Activated B cell treated with CpG ODN at 0.5 μM for 24 hours (primary cell): ENCODE measurements around the gene BIN2. TPM values are rescaled to one million over a fixed set of nuclear protein-coding genes. Genes with fewer than 3 reads are reported as not detected.
"Not testable (repeated sequence)": the region's sequence is repeated elsewhere in the genome, so short reads cannot be mapped to it uniquely, and the experiment has no call there.

ENCODE experiments used
- ATAC-seq: fragments of 200-7000 bp; cut with Tn5 transposase; one replicate; pipeline ENCODE4 v1.10.0; 2021; ENCODE audit warnings: low read depth, mild to moderate bottlenecking, moderate library complexity
- CTCF ChIA-PET: fragments of 350-600 bp; sonication (Branson Sonifier 250); formaldehyde crosslinking; loops from one replicate; lab custom pipeline; 2021; ENCODE audit warnings: antibody characterized with exemption; lab: Charles Lee
- POLR2A ChIA-PET: fragments of 350-600 bp; sonication (Branson Sonifier 250); formaldehyde crosslinking; loops from one replicate; lab custom pipeline; 2021; ENCODE audit warnings: antibody characterized with exemption; lab: Charles Lee
- DNase-seq: peaks from one replicate; pipeline ENCODE4 v3.0.0; 2022
- H3K27ac Mint-ChIP-seq: one replicate; pipeline ENCODE4 v1.8.0; 2020; ENCODE audit warnings: mixed read lengths
- H3K27me3 Mint-ChIP-seq: one replicate; pipeline ENCODE4 v1.8.0; 2021; ENCODE audit warnings: mixed read lengths
- H3K36me3 Mint-ChIP-seq: one replicate; pipeline ENCODE4 v1.8.0; 2021; ENCODE audit warnings: low read depth, mixed read lengths
- H3K4me1 Mint-ChIP-seq: one replicate; pipeline ENCODE4 v1.8.0; 2021; ENCODE audit warnings: mixed read lengths
- H3K4me3 Mint-ChIP-seq: one replicate; pipeline ENCODE4 v1.8.0; 2020; ENCODE audit warnings: mild to moderate bottlenecking, mixed read lengths
- H3K9me3 Mint-ChIP-seq: one replicate; pipeline ENCODE4 v1.8.0; 2020; ENCODE audit warnings: mixed read lengths
- CTCF ChIP-seq: fragments of 200-600 bp; IDR thresholded peaks from one replicate; pipeline ENCODE4 v1.8.0; 2022; ENCODE audit warnings: antibody characterized with exemption, mild to moderate bottlenecking
- intact Hi-C: fragments of 100-400 bp; cut with micrococcal nuclease; formaldehyde crosslinking; loops from one replicate; pipeline ENCODE4 v1.15.1; 2024
- total RNA-seq: library from RNA; stranded (reverse); gene quantifications from 2 replicates; pipeline ENCODE4 v1.2.3, GENCODE V29; 2022

Gene BIN2
- total RNA-seq, 1 donor from 2014 or later: 25.6 TPM

GRCh38 chr12:51343201-51343600 is 19.2 kb upstream of the BIN2 start:
- no peak for TF ChIP-seq CTCF

GRCh38 chr12:51342416-51342815 is 18.4 kb upstream of the BIN2 start:
- DNase-seq (no peak), ATAC-seq (no peak)
- H3K27me3 Mint-ChIP-seq: no peaks in the 10 kb centered on the region
- no peak overlapping the region for H3K4me3 Mint-ChIP-seq
- no peaks in the 10 kb centered on the region for H3K36me3 Mint-ChIP-seq
- peaks cover 49% of the 10 kb centered on the region for H3K4me1 Mint-ChIP-seq
- ChIA-PET POLR2A (interaction anchor here (0.7 to 2.6 kb wide), 4 partner anchors 11 to 72 kb away, joined by 3 to 26 read pairs (median 6); partner anchors contain the start of gene SMAGP), CTCF (interaction anchor here (0.7 to 6.2 kb wide), 11 partner anchors 13 to 517 kb away, joined by 3 to 67 read pairs (median 12); partner anchors contain the start of genes BIN2 and SMAGP)
- H3K9me3 Mint-ChIP-seq: no peaks in the 10 kb centered on the region
- H3K27ac Mint-ChIP-seq: no peak overlapping the region
- intact Hi-C loops: loop anchor here (5.0 kb wide), 2 partner anchors 170 to 355 kb away; partner anchors contain the start of gene TFCP2
- TF ChIP-seq CTCF: no peak

More at GRCh38 chr12:51343201-51343600, 19.2 kb upstream of the BIN2 start:
- ChIA-PET CTCF (interaction anchor here (0.7 to 6.2 kb wide), 4 partner anchors 12 to 80 kb away, joined by 3 to 67 read pairs (median 40); partner anchors contain the start of gene SMAGP), POLR2A (interaction anchor here (0.5 to 1.1 kb wide), 5 partner anchors 11 to 125 kb away, joined by 3 to 7 read pairs (median 3); partner anchors contain the start of gene POU6F1)
- no peak for ATAC-seq
- Mint-ChIP-seq H3K27me3 (no peaks in the 10 kb centered on the region), H3K9me3 (no peaks in the 10 kb centered on the region), H3K27ac (no peak overlapping the region), H3K4me1 (peaks cover 49% of the 10 kb centered on the region), H3K4me3 (no peak overlapping the region), H3K36me3 (no peaks in the 10 kb centered on the region)
- DNase-seq: no peak
- intact Hi-C loops: loop anchor here (5.0 kb wide), 2 partner anchors 171 to 356 kb away; partner anchors contain the start of gene TFCP2

- Mint-ChIP-seq H3K27ac (peak overlapping the region; percentile 31), H3K4me1 (peaks cover 48% of the 10 kb centered on the region), H3K27me3 (no peaks in the 10 kb centered on the region), H3K36me3 (no peaks in the 10 kb centered on the region), H3K9me3 (no peaks in the 10 kb centered on the region), H3K4me3 (peak overlapping the region; percentile 20)
- ATAC-seq: peak; percentile 87
- ChIA-PET CTCF (interaction anchor here (0.6 to 6.2 kb wide), 47 partner anchors 9 to 679 kb away, joined by 3 to 67 read pairs (median 5); partner anchors contain the start of genes BIN2, CSRNP2, DAZAP2 and LETMD1), POLR2A (interaction anchor here (0.6 to 2.6 kb wide), 19 partner anchors 9 to 516 kb away, joined by 3 to 26 read pairs (median 6); partner anchors contain the start of genes BIN2, CSRNP2, DAZAP2 and POU6F1)
- peak; percentile 73 for TF ChIP-seq CTCF
- peak; percentile 30 for DNase-seq
- intact Hi-C loops: loop anchor here (1.0 to 5.0 kb wide), 12 partner anchors 17 to 576 kb away; partner anchors contain the start of genes BIN2, POU6F1 and TFCP2
These were observed 17.5 kb upstream of the BIN2 start for GRCh38 chr12:51341251-51342007.

GRCh38 chr12:51339750-51340149 is 15.8 kb upstream of the BIN2 start:
- DNase-seq (no peak), ATAC-seq (no peak)
- H3K36me3 Mint-ChIP-seq: no peaks in the 10 kb centered on the region
- intact Hi-C loops: loop anchor here (5.0 kb wide), 2 partner anchors 167 to 352 kb away; partner anchors contain the start of gene TFCP2
- H3K4me3 Mint-ChIP-seq: no peak overlapping the region
- CTCF ChIA-PET: interaction anchor here (1.0 to 6.2 kb wide), 11 partner anchors 11 to 135 kb away, joined by 3 to 67 read pairs (median 18); partner anchors contain the start of genes BIN2 and SMAGP
- H3K27ac Mint-ChIP-seq: no peak overlapping the region
- peaks cover 37% of the 10 kb centered on the region for H3K4me1 Mint-ChIP-seq
- POLR2A ChIA-PET: interaction anchor here (2.2 kb wide), 1 partner anchor 77 kb away, joined by 6 read pairs; no protein-coding TSS in a partner anchor
- no peaks in the 10 kb centered on the region for H3K9me3 Mint-ChIP-seq
- no peaks in the 10 kb centered on the region for H3K27me3 Mint-ChIP-seq
- no peak for TF ChIP-seq CTCF

- H3K9me3 Mint-ChIP-seq, ATAC-seq, H3K27ac Mint-ChIP-seq, H3K27me3 Mint-ChIP-seq, DNase-seq, H3K36me3 Mint-ChIP-seq, intact Hi-C loops, H3K4me3 Mint-ChIP-seq: not testable (repeated sequence)
- H3K4me1 Mint-ChIP-seq: peaks cover 13% of the 10 kb centered on the region
- ChIA-PET POLR2A (interaction anchor here (0.6 kb wide), 1 partner anchor 236 kb away, joined by 3 read pairs; no protein-coding TSS in a partner anchor), CTCF (interaction anchor here (6.2 kb wide), 1 partner anchor 74 kb away, joined by 67 read pairs; no protein-coding TSS in a partner anchor)
These were observed 13.4 kb upstream of the BIN2 start for GRCh38 chr12:51337336-51337735.
